ENCODE results near the gene TAPT1. TPM values are rescaled to one million over a fixed set of nuclear protein-coding genes. Genes with fewer than 3 reads are reported as not detected.

Gene TAPT1
- total and polyA plus RNA-seq, 9 of the 15 experiments (the other 6 are each of a cell fraction or from before 2014, with no cell fraction given) = 1.6 to 36.7 (median 20.7) TPM

- TF ChIP-seq MGA (IDR thresholded peaks at IDR 0.05) = no peak
- TF ChIP-seq KLF10 (CRISPR knock-in tag; IDR thresholded peaks at IDR 0.05) = no peak
- TF ChIP-seq MECOM (CRISPR knock-in tag; IDR thresholded peaks at IDR 0.05) = no peak
- TF ChIP-seq ZNF696 (CRISPR knock-in tag; conservative IDR thresholded peaks at IDR 0.05) = no peak
These were observed 39.5 kb upstream of the TAPT1 start (continued) for GRCh38 chr4:16265820-16266219.

All from K562 (cell line).